ENCODE data around the gene WWTR1.

DNA sequence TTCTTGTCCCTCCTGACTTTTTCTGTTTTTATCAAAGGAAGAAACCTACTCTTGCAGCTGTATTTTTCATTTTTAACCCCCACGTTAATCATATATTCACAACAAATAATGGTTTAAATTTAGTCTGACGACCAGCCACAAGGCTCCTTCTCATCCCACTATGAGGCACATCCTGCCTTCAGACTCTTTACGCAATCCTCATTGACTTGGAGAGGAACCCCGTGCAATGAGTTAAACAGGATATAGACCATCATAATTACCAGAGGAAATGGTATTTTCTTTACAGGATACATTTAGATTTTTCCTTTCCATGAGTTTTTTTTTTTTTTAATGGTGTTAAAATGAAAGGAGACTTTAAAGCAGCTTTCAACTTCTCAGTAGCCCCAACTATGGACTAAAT is 68.5 kb downstream of the WWTR1 start:
- TF ChIP-seq, protein P1, sequence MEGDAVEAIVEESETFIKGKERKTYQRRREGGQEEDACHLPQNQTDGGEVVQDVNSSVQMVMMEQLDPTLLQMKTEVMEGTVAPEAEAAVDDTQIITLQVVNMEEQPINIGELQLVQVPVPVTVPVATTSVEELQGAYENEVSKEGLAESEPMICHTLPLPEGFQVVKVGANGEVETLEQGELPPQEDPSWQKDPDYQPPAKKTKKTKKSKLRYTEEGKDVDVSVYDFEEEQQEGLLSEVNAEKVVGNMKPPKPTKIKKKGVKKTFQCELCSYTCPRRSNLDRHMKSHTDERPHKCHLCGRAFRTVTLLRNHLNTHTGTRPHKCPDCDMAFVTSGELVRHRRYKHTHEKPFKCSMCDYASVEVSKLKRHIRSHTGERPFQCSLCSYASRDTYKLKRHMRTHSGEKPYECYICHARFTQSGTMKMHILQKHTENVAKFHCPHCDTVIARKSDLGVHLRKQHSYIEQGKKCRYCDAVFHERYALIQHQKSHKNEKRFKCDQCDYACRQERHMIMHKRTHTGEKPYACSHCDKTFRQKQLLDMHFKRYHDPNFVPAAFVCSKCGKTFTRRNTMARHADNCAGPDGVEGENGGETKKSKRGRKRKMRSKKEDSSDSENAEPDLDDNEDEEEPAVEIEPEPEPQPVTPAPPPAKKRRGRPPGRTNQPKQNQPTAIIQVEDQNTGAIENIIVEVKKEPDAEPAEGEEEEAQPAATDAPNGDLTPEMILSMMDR (IDR thresholded peaks at IDR 0.05) = no peak
- TF ChIP-seq POLR2A (IDR thresholded peaks at IDR 0.05) = no peak

Measured in uterus (tissue), 2 donors.